Measurements from ENCODE around the gene ABHD17B.

Gene ABHD17B

GRCh38 chr9:71896761-71897160 is 14.2 kb downstream of the ABHD17B start:
- no peaks in the 10 kb centered on the region for H3K9me3 ChIP-seq (ENCODE audit: control insufficient read depth, low read length)
- no peaks in the 10 kb centered on the region for H3K36me3 ChIP-seq (ENCODE audit: control insufficient read depth, insufficient read depth, low read length)
- H3K27ac ChIP-seq (ENCODE audit: insufficient read depth, low read depth, low read length, poor library complexity, severe bottlenecking) = no peak overlapping the region
- no peaks in the 10 kb centered on the region for H3K27me3 ChIP-seq (ENCODE audit: control insufficient read depth, insufficient read depth, low read length, poor library complexity, severe bottlenecking)
- H3K4me3 ChIP-seq (ENCODE audit: insufficient read depth, low read depth, low read length) = no peak overlapping the region
- no peaks in the 10 kb centered on the region for H3K4me1 ChIP-seq (ENCODE audit: control insufficient read depth, insufficient read depth, low read length)

DNA sequence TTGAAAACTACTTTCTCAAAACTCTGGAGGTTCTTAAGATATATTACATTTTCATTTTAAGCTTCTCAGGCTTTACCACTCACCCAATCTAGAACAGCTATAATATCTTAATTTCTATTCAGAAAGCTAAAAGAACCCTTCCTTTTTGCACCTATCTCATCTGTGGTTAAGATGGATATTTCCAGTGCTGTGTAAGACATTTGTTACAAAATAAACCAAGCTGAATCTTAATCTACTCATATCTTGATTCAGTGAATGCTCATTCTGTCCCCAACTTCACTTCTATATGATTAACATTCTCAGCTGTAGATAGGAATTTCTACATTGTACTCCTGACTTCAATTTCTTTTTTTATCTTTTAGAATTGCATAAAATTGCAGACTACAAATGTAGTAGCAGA is 15.0 kb downstream of the ABHD17B start:
- H3K27ac ChIP-seq (ENCODE audit: insufficient read depth, low read depth, low read length, poor library complexity, severe bottlenecking) = no peak overlapping the region
- no peaks in the 10 kb centered on the region for H3K36me3 ChIP-seq (ENCODE audit: control insufficient read depth, insufficient read depth, low read length)
- no peaks in the 10 kb centered on the region for H3K4me1 ChIP-seq (ENCODE audit: control insufficient read depth, insufficient read depth, low read length)

DNA sequence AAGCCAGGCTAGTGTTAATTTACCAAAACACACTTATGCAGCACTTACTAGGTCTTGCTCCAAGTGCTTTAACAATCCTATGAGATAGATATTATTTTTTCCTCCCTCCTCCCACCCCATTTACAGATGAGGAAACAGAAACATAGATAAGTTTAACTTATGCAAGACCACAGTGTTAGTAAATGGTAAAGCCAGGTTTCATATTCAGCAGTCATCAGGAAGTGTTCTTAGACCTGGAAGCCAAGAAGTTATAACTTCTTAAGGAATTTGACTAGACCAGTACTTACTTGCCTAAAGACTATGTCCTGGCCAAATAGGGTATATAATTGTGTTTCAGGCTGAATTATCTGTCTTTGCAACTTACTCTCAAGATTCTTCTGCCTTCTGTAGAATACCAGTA is 15.9 kb downstream of the ABHD17B start:
- Histone ChIP-seq H3K4me1 (ENCODE audit: control insufficient read depth, insufficient read depth, low read length) (no peaks in the 10 kb centered on the region), H3K27me3 (ENCODE audit: control insufficient read depth, insufficient read depth, low read length, poor library complexity, severe bottlenecking) (no peaks in the 10 kb centered on the region), H3K36me3 (ENCODE audit: control insufficient read depth, insufficient read depth, low read length) (no peaks in the 10 kb centered on the region), H3K9me3 (ENCODE audit: control insufficient read depth, low read length) (no peaks in the 10 kb centered on the region), H3K4me3 (ENCODE audit: insufficient read depth, low read depth, low read length) (no peak overlapping the region), H3K27ac (ENCODE audit: insufficient read depth, low read depth, low read length, poor library complexity, severe bottlenecking) (no peak overlapping the region)

More for the DNA sequence above, 15.0 kb downstream of the ABHD17B start:
- no peak overlapping the region for H3K4me3 ChIP-seq (ENCODE audit: insufficient read depth, low read depth, low read length)
- H3K27me3 ChIP-seq (ENCODE audit: control insufficient read depth, insufficient read depth, low read length, poor library complexity, severe bottlenecking) = no peaks in the 10 kb centered on the region
- no peaks in the 10 kb centered on the region for H3K9me3 ChIP-seq (ENCODE audit: control insufficient read depth, low read length)

GRCh38 chr9:71891557-71892189 is 19.3 kb downstream of the ABHD17B start:
- Histone ChIP-seq H3K9me3 (ENCODE audit: control insufficient read depth, low read length) (no peaks in the 10 kb centered on the region), H3K4me3 (ENCODE audit: insufficient read depth, low read depth, low read length) (no peak overlapping the region), H3K27me3 (ENCODE audit: control insufficient read depth, insufficient read depth, low read length, poor library complexity, severe bottlenecking) (no peaks in the 10 kb centered on the region), H3K36me3 (ENCODE audit: control insufficient read depth, insufficient read depth, low read length) (no peaks in the 10 kb centered on the region), H3K27ac (ENCODE audit: insufficient read depth, low read depth, low read length, poor library complexity, severe bottlenecking) (no peak overlapping the region), H3K4me1 (ENCODE audit: control insufficient read depth, insufficient read depth, low read length) (no peaks in the 10 kb centered on the region)
- 93 to 98% methylated on average over 4 of the region's 4 CpGs for WGBS, 2 experiments

DNA sequence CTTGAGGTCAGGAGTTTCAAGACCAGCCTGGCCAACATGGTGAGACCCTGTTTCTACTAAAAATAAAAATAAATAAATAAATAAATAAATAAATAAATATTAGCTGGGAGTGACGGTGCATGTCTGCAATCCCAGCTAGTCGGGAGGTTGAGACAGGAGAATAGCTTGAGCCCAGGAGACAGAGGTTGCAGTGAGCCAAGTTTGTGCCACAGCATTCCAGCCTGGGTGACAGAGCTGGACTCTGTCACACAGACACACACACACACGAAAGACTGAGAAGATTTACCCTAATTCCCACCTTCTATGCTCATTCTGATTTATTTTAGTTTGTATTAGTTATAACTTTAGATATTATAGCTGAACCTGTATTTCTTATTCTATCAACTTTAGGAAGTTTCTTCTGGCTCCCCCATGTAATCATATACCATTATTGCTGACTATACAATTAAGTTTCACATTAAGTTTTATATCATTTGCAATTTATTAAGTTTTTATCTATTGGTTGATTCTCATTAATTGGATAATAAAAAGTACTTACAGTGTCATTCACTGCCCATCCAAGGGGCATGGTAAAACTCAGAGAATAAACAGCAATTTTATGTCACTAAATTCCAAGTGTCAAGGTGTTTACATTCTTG is 20.8 kb downstream of the ABHD17B start:
- H3K27ac ChIP-seq (ENCODE audit: insufficient read depth, low read depth, low read length, poor library complexity, severe bottlenecking) = no peak overlapping the region
- H3K27me3 ChIP-seq (ENCODE audit: control insufficient read depth, insufficient read depth, low read length, poor library complexity, severe bottlenecking) = no peaks in the 10 kb centered on the region
- no peak overlapping the region for H3K4me3 ChIP-seq (ENCODE audit: insufficient read depth, low read depth, low read length)
- WGBS, 2 experiments = 84 to 100% methylated on average over 2 to 3 of the region's 3 CpGs
- no peaks in the 10 kb centered on the region for H3K9me3 ChIP-seq (ENCODE audit: control insufficient read depth, low read length)
- H3K36me3 ChIP-seq (ENCODE audit: control insufficient read depth, insufficient read depth, low read length) = no peaks in the 10 kb centered on the region
- no peaks in the 10 kb centered on the region for H3K4me1 ChIP-seq (ENCODE audit: control insufficient read depth, insufficient read depth, low read length)

GRCh38 chr9:71887362-71887761 is 23.6 kb downstream of the ABHD17B start:
- H3K4me1 ChIP-seq (ENCODE audit: control insufficient read depth, insufficient read depth, low read length) = no peaks in the 10 kb centered on the region
- no peaks in the 10 kb centered on the region for H3K27me3 ChIP-seq (ENCODE audit: control insufficient read depth, insufficient read depth, low read length, poor library complexity, severe bottlenecking)
- H3K9me3 ChIP-seq (ENCODE audit: control insufficient read depth, low read length) = peaks cover 7% of the 10 kb centered on the region
- H3K36me3 ChIP-seq (ENCODE audit: control insufficient read depth, insufficient read depth, low read length) = peaks cover 8% of the 10 kb centered on the region
- H3K27ac ChIP-seq (ENCODE audit: insufficient read depth, low read depth, low read length, poor library complexity, severe bottlenecking) = no peak overlapping the region
- WGBS, 2 experiments = 84 to 94% methylated on average over 1 of the region's 1 CpG
- H3K4me3 ChIP-seq (ENCODE audit: insufficient read depth, low read depth, low read length) = no peak overlapping the region

DNA sequence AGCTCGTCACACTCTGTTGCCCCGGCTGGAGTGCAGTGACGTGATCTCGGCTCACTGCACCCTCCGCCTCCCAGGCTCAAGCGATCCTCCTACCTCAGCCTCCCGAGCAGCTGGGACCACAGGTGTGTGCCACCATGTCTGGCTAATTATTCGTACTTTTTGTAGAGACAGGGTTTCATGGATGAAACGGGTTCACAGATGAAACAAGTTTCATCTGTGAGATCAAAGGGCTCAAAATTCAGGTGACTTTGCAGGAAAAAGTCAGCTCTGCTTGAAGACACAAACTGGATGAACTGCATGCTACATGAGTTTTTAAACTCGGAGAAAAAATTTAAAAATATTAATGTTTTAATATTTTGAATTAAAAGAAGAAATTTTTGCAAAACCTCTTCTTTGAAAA is 24.5 kb downstream of the ABHD17B start:
- Histone ChIP-seq H3K4me1 (ENCODE audit: control insufficient read depth, insufficient read depth, low read length) (no peaks in the 10 kb centered on the region), H3K9me3 (ENCODE audit: control insufficient read depth, low read length) (peaks cover 7% of the 10 kb centered on the region), H3K27me3 (ENCODE audit: control insufficient read depth, insufficient read depth, low read length, poor library complexity, severe bottlenecking) (no peaks in the 10 kb centered on the region), H3K27ac (ENCODE audit: insufficient read depth, low read depth, low read length, poor library complexity, severe bottlenecking) (no peak overlapping the region), H3K4me3 (ENCODE audit: insufficient read depth, low read depth, low read length) (no peak overlapping the region), H3K36me3 (ENCODE audit: control insufficient read depth, insufficient read depth, low read length) (peaks cover 8% of the 10 kb centered on the region)
- 93 to 96% methylated on average over 9 of the region's 10 CpGs for whole genome bisulfite sequencing, 2 experiments

DNA sequence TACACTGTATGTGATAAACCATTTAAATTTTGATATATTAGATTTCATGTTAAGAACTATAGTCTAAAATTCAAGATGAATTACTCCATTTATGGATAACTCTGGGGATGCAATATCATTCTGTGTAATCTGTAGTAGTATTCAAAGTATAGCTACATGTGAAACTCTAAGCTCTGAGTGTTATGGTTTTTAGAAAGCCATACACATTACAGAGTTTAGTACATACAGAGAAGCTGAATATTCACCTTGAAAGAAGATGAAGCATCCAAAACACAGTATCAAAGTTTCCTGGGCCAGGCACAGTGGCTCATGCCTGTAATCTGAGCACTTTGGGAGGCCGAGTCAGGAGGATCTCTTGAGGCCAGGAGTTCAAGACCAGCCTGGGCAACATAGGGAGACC is 25.0 kb downstream of the ABHD17B start:
- Histone ChIP-seq H3K4me1 (ENCODE audit: control insufficient read depth, insufficient read depth, low read length) (no peaks in the 10 kb centered on the region), H3K4me3 (ENCODE audit: insufficient read depth, low read depth, low read length) (no peak overlapping the region), H3K27ac (ENCODE audit: insufficient read depth, low read depth, low read length, poor library complexity, severe bottlenecking) (no peak overlapping the region), H3K36me3 (ENCODE audit: control insufficient read depth, insufficient read depth, low read length) (peaks cover 8% of the 10 kb centered on the region), H3K27me3 (ENCODE audit: control insufficient read depth, insufficient read depth, low read length, poor library complexity, severe bottlenecking) (no peaks in the 10 kb centered on the region), H3K9me3 (ENCODE audit: control insufficient read depth, low read length) (peaks cover 7% of the 10 kb centered on the region)
- 92 to 100% methylated on average over 1 of the region's 1 CpG for WGBS, 2 experiments

GRCh38 chr9:71885467-71885866 is 25.5 kb downstream of the ABHD17B start:
- Histone ChIP-seq H3K27me3 (ENCODE audit: control insufficient read depth, insufficient read depth, low read length, poor library complexity, severe bottlenecking) (no peaks in the 10 kb centered on the region), H3K4me1 (ENCODE audit: control insufficient read depth, insufficient read depth, low read length) (no peaks in the 10 kb centered on the region), H3K9me3 (ENCODE audit: control insufficient read depth, low read length) (peaks cover 7% of the 10 kb centered on the region), H3K27ac (ENCODE audit: insufficient read depth, low read depth, low read length, poor library complexity, severe bottlenecking) (no peak overlapping the region), H3K36me3 (ENCODE audit: control insufficient read depth, insufficient read depth, low read length) (peaks cover 8% of the 10 kb centered on the region), H3K4me3 (ENCODE audit: insufficient read depth, low read depth, low read length) (no peak overlapping the region)
- 80 to 95% methylated on average over 1 to 2 of the region's 2 CpGs for WGBS, 2 experiments

DNA sequence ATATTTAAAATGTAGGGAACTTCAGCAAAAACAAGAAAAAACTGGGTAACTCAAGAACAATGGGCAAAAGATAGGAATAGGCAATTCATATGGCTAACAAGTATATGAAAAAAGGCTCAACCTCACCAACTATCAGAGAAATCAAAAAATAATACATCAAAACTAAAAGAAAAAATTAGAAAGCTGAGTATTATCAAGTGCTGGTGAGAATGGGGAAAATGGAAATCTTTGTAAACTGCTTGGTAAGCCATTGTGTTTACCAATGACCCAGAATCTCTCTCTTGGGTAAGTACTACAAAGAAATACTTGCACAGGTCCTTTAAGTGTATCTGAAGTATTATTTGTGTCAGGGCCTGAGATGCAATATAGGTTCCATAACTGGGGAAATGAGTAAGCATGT is 27.0 kb downstream of the ABHD17B start:
- Histone ChIP-seq H3K4me1 (ENCODE audit: control insufficient read depth, insufficient read depth, low read length) (no peaks in the 10 kb centered on the region), H3K27ac (ENCODE audit: insufficient read depth, low read depth, low read length, poor library complexity, severe bottlenecking) (no peak overlapping the region), H3K36me3 (ENCODE audit: control insufficient read depth, insufficient read depth, low read length) (peaks cover 8% of the 10 kb centered on the region), H3K9me3 (ENCODE audit: control insufficient read depth, low read length) (peaks cover 7% of the 10 kb centered on the region), H3K27me3 (ENCODE audit: control insufficient read depth, insufficient read depth, low read length, poor library complexity, severe bottlenecking) (no peaks in the 10 kb centered on the region), H3K4me3 (ENCODE audit: insufficient read depth, low read depth, low read length) (no peak overlapping the region)
